ENCODE data around the gene ALOXE3. TPM values are rescaled to one million over a fixed set of nuclear protein-coding genes. Genes with fewer than 3 reads are reported as not detected.

ALOXE3 gene
- not detected for total RNA-seq
- polyA plus RNA-seq = not detected

- H3K4me3 ChIP-seq (ENCODE audit: low read depth in 1 of 3, low read length in 3 of 3) = peak within 1 kb of the TSS; percentile 34 to 43 (median 41)
- H3K27me3 ChIP-seq (ENCODE audit: control insufficient read depth in 4 of 4, insufficient read depth in 4 of 4, low read length in 3 of 4) = peaks cover 0 to 24% (median 6%) of the 10 kb centered on the region in 4 donors
- no peaks in the 10 kb centered on the region for H3K9me3 ChIP-seq (ENCODE audit: control insufficient read depth in 4 of 4, low read length in 3 of 4)
- 3% methylated on average over 33 of the region's 33 CpGs for WGBS
- no peaks in the 10 kb centered on the region for H3K36me3 ChIP-seq (ENCODE audit: control insufficient read depth in 4 of 4, insufficient read depth in 3 of 4, low read depth in 1 of 4, low read length in 3 of 4)
- peak within 1 kb of the TSS; percentile 36 to 75 for H3K9ac ChIP-seq (ENCODE audit: low read depth in 1 of 2, low read length in 2 of 2)
- TF ChIP-seq TAF1 (conservative IDR thresholded peaks at IDR 0.05) (no peak), HNF4G (IDR thresholded peaks at IDR 0.05) (no peak), JUND (IDR thresholded peaks at IDR 0.05) (no peak), FOXA2 (IDR thresholded peaks at IDR 0.05) (no peak), HNF4A (conservative IDR thresholded peaks at IDR 0.05) (no peak), RXRA (IDR thresholded peaks at IDR 0.05) (no peak), EGR1 (IDR thresholded peaks at IDR 0.05; ENCODE audit: low read depth in 2 of 2) (no peak)
- H3K27ac ChIP-seq (ENCODE audit: low read depth in 1 of 2, low read length in 2 of 2) = peak within 1 kb of the TSS; percentile 34 to 59
- DNase-seq (ENCODE audit: low spot score) = no peak
- H3K4me1 ChIP-seq (ENCODE audit: control insufficient read depth in 4 of 4, insufficient read depth in 4 of 4, low read length in 3 of 4) = peaks cover 14 to 48% (median 45%) of the 10 kb centered on the region in 4 donors
Measured at GRCh38 chr17:8117980-8118768, at the start of gene ALOXE3. Gene ALOXE3 (minus strand): TSS chr17:8118514. CDS start chr17:8117990, 524 bp downstream.

GRCh38 chr17:8167526-8167925 is 49.2 kb upstream of the ALOXE3 start:
- Histone ChIP-seq H3K4me1 (ENCODE audit: control insufficient read depth in 4 of 4, insufficient read depth in 4 of 4, low read length in 3 of 4) (peaks cover 8 to 20% (median 16%) of the 10 kb centered on the region in 4 donors), H3K9me3 (ENCODE audit: control insufficient read depth in 4 of 4, low read length in 3 of 4) (no peaks in the 10 kb centered on the region), H3K36me3 (ENCODE audit: control insufficient read depth in 4 of 4, insufficient read depth in 3 of 4, low read depth in 1 of 4, low read length in 3 of 4) (no peaks in the 10 kb centered on the region), H3K9ac (ENCODE audit: low read depth in 1 of 2, low read length in 2 of 2) (no peak overlapping the region), H3K27ac (ENCODE audit: low read depth in 1 of 2, low read length in 2 of 2) (no peak overlapping the region), H3K27me3 (ENCODE audit: control insufficient read depth in 4 of 4, insufficient read depth in 4 of 4, low read length in 3 of 4) (no peaks in the 10 kb centered on the region), H3K4me3 (ENCODE audit: low read depth in 1 of 3, low read length in 3 of 3) (no peak overlapping the region)
- 94% methylated on average over 3 of the region's 3 CpGs for WGBS
- no peak for DNase-seq (ENCODE audit: low spot score)
- no peak for TF ChIP-seq RAD21 (IDR thresholded peaks at IDR 0.05)
- no peak for TF ChIP-seq ATF3 (IDR thresholded peaks at IDR 0.05)
- no peak for TF ChIP-seq HNF4G (IDR thresholded peaks at IDR 0.05)
- no peak for TF ChIP-seq FOXA1 (IDR thresholded peaks at IDR 0.05)
- TF ChIP-seq GABPA (IDR thresholded peaks at IDR 0.05 in 1 of 2, conservative IDR thresholded peaks at IDR 0.05 in 1 of 2) = no peak
- no peak for TF ChIP-seq JUND (IDR thresholded peaks at IDR 0.05)

- Histone ChIP-seq H3K4me3 (ENCODE audit: low read depth in 1 of 3, low read length in 3 of 3) (no peak overlapping the region), H3K36me3 (ENCODE audit: control insufficient read depth in 4 of 4, insufficient read depth in 3 of 4, low read depth in 1 of 4, low read length in 3 of 4) (no peaks in the 10 kb centered on the region), H3K4me1 (ENCODE audit: control insufficient read depth in 4 of 4, insufficient read depth in 4 of 4, low read length in 3 of 4) (peaks cover 8 to 24% (median 20%) of the 10 kb centered on the region in 4 donors), H3K27ac (ENCODE audit: low read depth in 1 of 2, low read length in 2 of 2) (no peak overlapping the region), H3K9me3 (ENCODE audit: control insufficient read depth in 4 of 4, low read length in 3 of 4) (no peaks in the 10 kb centered on the region), H3K9ac (ENCODE audit: low read depth in 1 of 2, low read length in 2 of 2) (no peak overlapping the region), H3K27me3 (ENCODE audit: control insufficient read depth in 4 of 4, insufficient read depth in 4 of 4, low read length in 3 of 4) (no peaks in the 10 kb centered on the region)
- WGBS = 95% methylated on average over 6 of the region's 6 CpGs
- TF ChIP-seq GABPA (IDR thresholded peaks at IDR 0.05 in 1 of 2, conservative IDR thresholded peaks at IDR 0.05 in 1 of 2) = no peak
- TF ChIP-seq CTCF (IDR thresholded peaks at IDR 0.05; ENCODE audit: low read depth, low read length, missing input control) = no peak
- no peak for TF ChIP-seq EGR1 (IDR thresholded peaks at IDR 0.05; ENCODE audit: low read depth in 2 of 2)
- no peak for TF ChIP-seq FOXA2 (IDR thresholded peaks at IDR 0.05)
- TF ChIP-seq HNF4G (IDR thresholded peaks at IDR 0.05) = no peak
- DNase-seq (ENCODE audit: low spot score) = no peak
Measured at GRCh38 chr17:8166731-8167130, 48.4 kb upstream of the ALOXE3 start.

Measured in liver (tissue), 9 donors.